Upper lobe of right lung (tissue), 1 donor: Measurements from ENCODE around the gene PCNX4. TPM values are rescaled to one million over a fixed set of nuclear protein-coding genes. Genes with fewer than 3 reads are reported as not detected.
"Not testable (repeated sequence)": the region's sequence is repeated elsewhere in the genome, so short reads cannot be mapped to it uniquely, and the experiment has no call there.

Source experiments
- ATAC-seq: fragments of 200-7000 bp; cut with Tn5 transposase; one replicate; pipeline ENCODE4 v1.9.1; 2020; ENCODE audit warnings: mild to moderate bottlenecking, moderate library complexity
- DNase-seq: peaks from one replicate; pipeline ENCODE4 v3.0.0-alpha.2; 2020
- H3K27ac ChIP-seq: fragments of 200-600 bp; one replicate; pipeline ENCODE4 v1.8.0; 2022
- H3K27me3 ChIP-seq: fragments of 200-600 bp; one replicate; pipeline ENCODE4 v1.8.0; 2022; ENCODE audit warnings: mild to moderate bottlenecking
- H3K36me3 ChIP-seq: fragments of 200-600 bp; one replicate; pipeline ENCODE4 v1.8.0; 2022
- H3K4me1 ChIP-seq: fragments of 200-600 bp; one replicate; pipeline ENCODE4 v1.8.0; 2022
- H3K4me3 ChIP-seq: fragments of 200-600 bp; one replicate; pipeline ENCODE4 v1.8.0; 2022; ENCODE audit warnings: mild to moderate bottlenecking
- H3K9me3 ChIP-seq: fragments of 200-600 bp; one replicate; pipeline ENCODE4 v1.8.0; 2022
- CTCF ChIP-seq: fragments of 200-600 bp; IDR thresholded peaks from one replicate; pipeline ENCODE4 v1.8.0; 2022; ENCODE audit warnings: antibody characterized with exemption
- intact Hi-C: fragments of 100-400 bp; cut with DNase I; formaldehyde crosslinking; loops from one replicate; pipeline ENCODE4 v1.11.0; 2022
- total RNA-seq: library from RNA; stranded (reverse); fragmentation: NEBNext Ultra II Directional; extraction: Animal tissue kit (Norgen Biotek cat#: 25700); gene quantifications from one replicate; pipeline ENCODE4 v1.2.1, GENCODE V29; 2021
- donor health status: DM: no; HTN: yes; CAD: no; lungs with severe emphysema.

The PCNX4 gene
- total RNA-seq, 1 donor from 2014 or later = 39.9 TPM

- no peak for DNase-seq
- no peaks in the 10 kb centered on the region for H3K9me3 ChIP-seq
- TF ChIP-seq CTCF = no peak
- H3K36me3 ChIP-seq = no peaks in the 10 kb centered on the region
- H3K4me1 ChIP-seq = peaks cover 18% of the 10 kb centered on the region
- no peak overlapping the region for H3K27ac ChIP-seq
- H3K27me3 ChIP-seq = no peaks in the 10 kb centered on the region
- no peak for ATAC-seq
- intact Hi-C loops = loop anchor here (10.0 kb wide), 1 partner anchor 70 kb away; the partner anchor contains the start of gene DHRS7
- no peak overlapping the region for H3K4me3 ChIP-seq
Measured at GRCh38 chr14:60094306-60094897, 2.7 kb downstream of the PCNX4 start.

GRCh38 chr14:60095231-60095630 lies 3.5 kb downstream of the PCNX4 start:
- Histone ChIP-seq H3K36me3 (no peaks in the 10 kb centered on the region), H3K4me3 (no peak overlapping the region), H3K4me1 (peaks cover 18% of the 10 kb centered on the region), H3K9me3 (no peaks in the 10 kb centered on the region), H3K27ac (no peak overlapping the region), H3K27me3 (no peaks in the 10 kb centered on the region)
- DNase-seq (no peak), ATAC-seq (no peak)
- TF ChIP-seq CTCF = no peak
- intact Hi-C loops = loop anchor here (10.0 kb wide), 1 partner anchor 70 kb away; the partner anchor contains the start of gene DHRS7

GRCh38 chr14:60095781-60096450 lies 4.2 kb downstream of the PCNX4 start:
- TF ChIP-seq CTCF = no peak
- Histone ChIP-seq H3K4me3 (no peak overlapping the region), H3K4me1 (peaks cover 18% of the 10 kb centered on the region), H3K27me3 (no peaks in the 10 kb centered on the region), H3K27ac (no peak overlapping the region), H3K9me3 (no peaks in the 10 kb centered on the region), H3K36me3 (no peaks in the 10 kb centered on the region)
- intact Hi-C loops = loop anchor here (10.0 kb wide), 1 partner anchor 69 kb away; the partner anchor contains the start of gene DHRS7
- DNase-seq (no peak), ATAC-seq (no peak)

- intact Hi-C loops = loop anchor here (10.0 kb wide), 1 partner anchor 67 kb away; the partner anchor contains the start of gene DHRS7
- H3K36me3 ChIP-seq = no peaks in the 10 kb centered on the region
- no peak overlapping the region for H3K27ac ChIP-seq
- no peaks in the 10 kb centered on the region for H3K27me3 ChIP-seq
- H3K4me1 ChIP-seq = peaks cover 18% of the 10 kb centered on the region
- no peak overlapping the region for H3K4me3 ChIP-seq
- DNase-seq (no peak), ATAC-seq (no peak)
- H3K9me3 ChIP-seq = no peaks in the 10 kb centered on the region
- no peak for TF ChIP-seq CTCF
Measured at GRCh38 chr14:60097974-60098373, 6.3 kb downstream of the PCNX4 start.

GRCh38 chr14:60099855-60100254 lies 8.1 kb downstream of the PCNX4 start:
- not testable (repeated sequence) for ATAC-seq, H3K9me3 ChIP-seq, DNase-seq, H3K27me3 ChIP-seq, H3K27ac ChIP-seq, H3K36me3 ChIP-seq, H3K4me3 ChIP-seq, H3K4me1 ChIP-seq
- intact Hi-C loops = loop anchor here (10.0 kb wide), 1 partner anchor 65 kb away; the partner anchor contains the start of gene DHRS7

- Histone ChIP-seq H3K4me1 (no peaks in the 10 kb centered on the region), H3K9me3 (no peaks in the 10 kb centered on the region), H3K27ac (no peak overlapping the region), H3K36me3 (no peaks in the 10 kb centered on the region), H3K4me3 (no peak overlapping the region), H3K27me3 (no peaks in the 10 kb centered on the region)
- no peak for TF ChIP-seq CTCF
- intact Hi-C loops = no loop called here
- DNase-seq (no peak), ATAC-seq (no peak)
Measured at GRCh38 chr14:60101786-60102185, 10.1 kb downstream of the PCNX4 start.
